Lower leg skin (tissue), 3 donors: ENCODE data around the gene GLOD4.

Source experiments
- POLR2A ChIP-seq, 2 donors: fragments of 450-650 bp; IDR thresholded peaks; one replicate each; pipeline ENCODE4 v1.6.1; 2016 to 2017; ENCODE audit warnings: antibody characterized with exemption in 2 of 2, mild to moderate bottlenecking in 1 of 2, moderate library complexity in 1 of 2
- TF ChIP-seq, protein P1 (sequence below), 3 donors: fragments of 450-650 bp; IDR thresholded peaks; one replicate each; pipeline ENCODE4 v1.5.1; 2016; ENCODE audit warnings: antibody characterized with exemption in 3 of 3, mild to moderate bottlenecking in 3 of 3, moderate library complexity in 2 of 3

DNA sequence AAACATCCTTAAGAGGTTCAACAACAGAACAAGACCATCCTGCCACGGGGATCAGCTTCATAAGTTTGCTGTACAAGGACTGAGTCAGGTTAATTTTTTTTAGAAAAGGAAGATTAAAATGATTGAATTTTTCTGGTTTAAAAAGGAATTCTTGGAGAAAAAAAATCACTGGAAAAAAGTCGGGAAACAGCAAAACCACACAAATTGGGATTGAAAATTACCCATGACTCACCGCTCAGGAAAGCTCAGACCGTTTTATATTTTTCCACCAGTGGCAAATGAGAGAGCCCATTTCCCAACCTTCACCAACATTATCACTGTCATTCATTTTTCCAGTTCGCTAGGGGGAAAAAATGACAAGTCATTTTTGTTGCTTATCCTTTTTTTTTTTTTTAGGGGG lies 46.7 kb upstream of the GLOD4 start:
- TF ChIP-seq, protein P1, sequence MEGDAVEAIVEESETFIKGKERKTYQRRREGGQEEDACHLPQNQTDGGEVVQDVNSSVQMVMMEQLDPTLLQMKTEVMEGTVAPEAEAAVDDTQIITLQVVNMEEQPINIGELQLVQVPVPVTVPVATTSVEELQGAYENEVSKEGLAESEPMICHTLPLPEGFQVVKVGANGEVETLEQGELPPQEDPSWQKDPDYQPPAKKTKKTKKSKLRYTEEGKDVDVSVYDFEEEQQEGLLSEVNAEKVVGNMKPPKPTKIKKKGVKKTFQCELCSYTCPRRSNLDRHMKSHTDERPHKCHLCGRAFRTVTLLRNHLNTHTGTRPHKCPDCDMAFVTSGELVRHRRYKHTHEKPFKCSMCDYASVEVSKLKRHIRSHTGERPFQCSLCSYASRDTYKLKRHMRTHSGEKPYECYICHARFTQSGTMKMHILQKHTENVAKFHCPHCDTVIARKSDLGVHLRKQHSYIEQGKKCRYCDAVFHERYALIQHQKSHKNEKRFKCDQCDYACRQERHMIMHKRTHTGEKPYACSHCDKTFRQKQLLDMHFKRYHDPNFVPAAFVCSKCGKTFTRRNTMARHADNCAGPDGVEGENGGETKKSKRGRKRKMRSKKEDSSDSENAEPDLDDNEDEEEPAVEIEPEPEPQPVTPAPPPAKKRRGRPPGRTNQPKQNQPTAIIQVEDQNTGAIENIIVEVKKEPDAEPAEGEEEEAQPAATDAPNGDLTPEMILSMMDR (IDR thresholded peaks at IDR 0.05) = no peak
- TF ChIP-seq POLR2A (IDR thresholded peaks at IDR 0.05) = no peak
